NCI-H146 treated with DMSO at 0.1 percent for 48 hours (cell line): ENCODE results near the gene PRDM10.
"Not testable (repeated sequence)": the region's sequence is repeated elsewhere in the genome, so short reads cannot be mapped to it uniquely, and the experiment has no call there.

Source experiments
- DNase-seq: peaks from one replicate; lab custom pipeline; 2025; ENCODE audit not compliant: unreplicated experiment; lab: John Stamatoyannopoulos, UW

The PRDM10 gene

GRCh38 chr11:130002352-130002845 is at the start of gene PRDM10:
TSS of gene PRDM10 (minus strand) at chr11:130002835. CDS start at chr11:129960964, 41,871 bp downstream.
- DNase-seq = peak; percentile 93

- no peak for DNase-seq
Observed at GRCh38 chr11:130051082-130051481, 48.4 kb upstream of the PRDM10 start.

GRCh38 chr11:130050257-130050656 is 47.6 kb upstream of the PRDM10 start:
- DNase-seq = no peak

- no peak for DNase-seq
Observed at GRCh38 chr11:130049328-130049771, 46.7 kb upstream of the PRDM10 start.

- DNase-seq = no peak
Observed at GRCh38 chr11:130047141-130047540, 44.5 kb upstream of the PRDM10 start.

- no peak for DNase-seq
Observed at GRCh38 chr11:130043575-130043974, 40.9 kb upstream of the PRDM10 start.

GRCh38 chr11:130042093-130042591 is 39.5 kb upstream of the PRDM10 start:
- DNase-seq = no peak

GRCh38 chr11:130040281-130040940 is 37.8 kb upstream of the PRDM10 start:
- no peak for DNase-seq

GRCh38 chr11:130037881-130038585 is 35.4 kb upstream of the PRDM10 start:
- DNase-seq = no peak

- no peak for DNase-seq
Observed at GRCh38 chr11:130037058-130037457, 34.4 kb upstream of the PRDM10 start.

GRCh38 chr11:130034236-130034635 is 31.6 kb upstream of the PRDM10 start:
- DNase-seq = no peak

- no peak for DNase-seq
Observed at GRCh38 chr11:130032931-130033330, 30.3 kb upstream of the PRDM10 start.

GRCh38 chr11:130031945-130032344 is 29.3 kb upstream of the PRDM10 start:
- no peak for DNase-seq

GRCh38 chr11:130031056-130031455 is 28.4 kb upstream of the PRDM10 start:
- DNase-seq = no peak

- no peak for DNase-seq
Observed at GRCh38 chr11:130029137-130029536, 26.5 kb upstream of the PRDM10 start.

GRCh38 chr11:130025371-130025770 is 22.7 kb upstream of the PRDM10 start:
- no peak for DNase-seq

GRCh38 chr11:130024361-130024760 is 21.7 kb upstream of the PRDM10 start:
- no peak for DNase-seq

GRCh38 chr11:130023204-130023603 is 20.6 kb upstream of the PRDM10 start:
- DNase-seq = no peak

- no peak for DNase-seq
Observed at GRCh38 chr11:130022799-130023198, 20.2 kb upstream of the PRDM10 start.

GRCh38 chr11:130021606-130022005 is 19.0 kb upstream of the PRDM10 start:
- not testable (repeated sequence) for DNase-seq

GRCh38 chr11:130020323-130020722 is 17.7 kb upstream of the PRDM10 start:
- DNase-seq = no peak

GRCh38 chr11:130015846-130016245 is 13.2 kb upstream of the PRDM10 start:
- not testable (repeated sequence) for DNase-seq
